ENCODE measurements around the gene SPEM1. TPM values are rescaled to one million over a fixed set of nuclear protein-coding genes. Genes with fewer than 3 reads are reported as not detected.

Gene SPEM1
- total RNA-seq, 1 experiment from 2014 or later = not detected

- peak; percentile 86 for DNase-seq (ENCODE audit: low read depth)
- in situ Hi-C loops (cut with HindIII; ENCODE audit: low pct_unique_long_range_greater_than_20kb, low sequenced_read_pairs) = no loop called here
Observed at GRCh38 chr17:7394452-7395191, 25.5 kb upstream of the SPEM1 start, which contains the start of gene PLSCR3. Gene PLSCR3, minus strand, starts transcription at chr17:7394525. Its CDS starts 415 bp downstream, at chr17:7394110.

- no peak for DNase-seq (ENCODE audit: low read depth)
- in situ Hi-C loops (cut with HindIII; ENCODE audit: low pct_unique_long_range_greater_than_20kb, low sequenced_read_pairs) = no loop called here
Observed at GRCh38 chr17:7396147-7396546, 24.0 kb upstream of the SPEM1 start.

- DNase-seq (ENCODE audit: low read depth) = no peak
- in situ Hi-C loops (cut with HindIII; ENCODE audit: low pct_unique_long_range_greater_than_20kb, low sequenced_read_pairs) = no loop called here
Observed at GRCh38 chr17:7398612-7399011, 21.5 kb upstream of the SPEM1 start.

GRCh38 chr17:7403043-7403726, 16.9 kb upstream of the SPEM1 start:
- DNase-seq (ENCODE audit: low read depth) = peak; percentile 18
- in situ Hi-C loops (cut with HindIII; ENCODE audit: low pct_unique_long_range_greater_than_20kb, low sequenced_read_pairs) = no loop called here

- DNase-seq (ENCODE audit: low read depth) = no peak
- in situ Hi-C loops (cut with HindIII; ENCODE audit: low pct_unique_long_range_greater_than_20kb, low sequenced_read_pairs) = no loop called here
Observed at GRCh38 chr17:7403727-7403976, 16.5 kb upstream of the SPEM1 start.

- in situ Hi-C loops (cut with HindIII; ENCODE audit: low pct_unique_long_range_greater_than_20kb, low sequenced_read_pairs) = no loop called here
- peak; percentile 98 for DNase-seq (ENCODE audit: low read depth)
Observed at GRCh38 chr17:7403977-7404736, 16.0 kb upstream of the SPEM1 start, which contains the start of gene TMEM256. Gene TMEM256, minus strand, starts transcription at chr17:7404097. Its CDS starts 13 bp downstream, at chr17:7404084.

DNA sequence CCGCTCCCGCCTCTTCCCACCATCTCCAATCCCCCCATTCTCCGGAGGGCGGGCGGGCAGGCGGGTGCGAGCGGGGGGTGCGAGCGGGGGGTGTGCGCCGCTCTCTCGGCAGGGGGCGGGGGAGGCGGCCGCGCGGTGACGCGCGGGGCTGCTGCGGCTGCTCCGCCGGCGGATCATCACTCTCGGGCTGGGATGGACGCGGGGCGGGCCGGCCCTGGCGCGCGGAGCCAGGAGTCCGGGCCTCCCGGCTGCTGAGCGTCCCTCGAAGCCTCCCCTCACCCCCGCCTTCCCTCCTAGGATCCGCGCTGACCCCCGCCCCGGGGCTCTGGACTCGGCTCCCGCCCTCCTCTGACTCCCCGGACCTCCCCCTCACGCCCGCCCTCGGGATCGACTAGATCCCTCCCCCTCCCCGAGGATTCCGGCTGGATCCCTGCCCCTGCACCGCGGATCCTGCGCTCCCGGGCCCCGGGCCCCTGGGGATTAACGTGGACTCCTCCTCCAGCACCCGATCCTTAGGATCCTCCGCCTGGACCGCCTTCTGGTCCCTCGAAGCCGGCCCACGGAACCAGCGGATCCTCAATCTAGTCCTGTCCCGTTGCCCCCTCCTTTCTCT, 15.3 kb upstream of the SPEM1 start:
- no peak for DNase-seq (ENCODE audit: low read depth)
- in situ Hi-C loops (cut with HindIII; ENCODE audit: low pct_unique_long_range_greater_than_20kb, low sequenced_read_pairs) = no loop called here

GRCh38 chr17:7405350-7406234, 14.5 kb upstream of the SPEM1 start:
- no peak for DNase-seq (ENCODE audit: low read depth)
- in situ Hi-C loops (cut with HindIII; ENCODE audit: low pct_unique_long_range_greater_than_20kb, low sequenced_read_pairs) = no loop called here

DNA sequence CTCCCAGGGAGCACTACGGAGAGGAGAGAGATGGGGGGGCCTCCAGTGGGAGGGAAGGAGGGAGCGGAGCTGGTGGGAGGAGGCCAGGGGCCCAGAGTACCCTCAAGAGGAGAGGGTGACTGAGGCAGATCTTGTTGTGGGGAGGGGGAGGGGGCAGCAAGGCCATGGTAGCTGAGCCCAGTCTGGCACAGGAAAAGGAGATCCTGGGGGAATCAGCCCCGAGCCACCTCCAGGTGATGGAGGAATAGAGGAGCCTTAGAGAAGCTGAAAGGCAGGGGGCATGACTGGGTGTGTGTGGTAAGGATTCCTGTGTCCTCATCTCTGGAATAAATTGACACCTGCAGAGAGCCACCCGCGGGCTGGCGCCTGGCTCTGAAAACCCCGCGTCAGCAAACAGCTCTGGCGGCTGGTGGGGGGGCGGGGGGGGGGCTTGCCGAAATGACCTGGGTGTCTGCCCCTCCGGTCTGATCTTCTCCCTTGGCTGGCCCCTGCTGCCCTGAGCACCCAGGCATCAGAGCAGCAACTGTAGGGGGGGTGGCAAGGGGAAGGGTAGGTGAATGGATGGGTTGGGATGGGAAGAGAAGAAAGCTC, 13.8 kb upstream of the SPEM1 start:
- in situ Hi-C loops (cut with HindIII; ENCODE audit: low pct_unique_long_range_greater_than_20kb, low sequenced_read_pairs) = no loop called here
- DNase-seq (ENCODE audit: low read depth) = no peak

- in situ Hi-C loops (cut with HindIII; ENCODE audit: low pct_unique_long_range_greater_than_20kb, low sequenced_read_pairs) = no loop called here
- no peak for DNase-seq (ENCODE audit: low read depth)
Observed at GRCh38 chr17:7407082-7407481, 13.0 kb upstream of the SPEM1 start.

DNA sequence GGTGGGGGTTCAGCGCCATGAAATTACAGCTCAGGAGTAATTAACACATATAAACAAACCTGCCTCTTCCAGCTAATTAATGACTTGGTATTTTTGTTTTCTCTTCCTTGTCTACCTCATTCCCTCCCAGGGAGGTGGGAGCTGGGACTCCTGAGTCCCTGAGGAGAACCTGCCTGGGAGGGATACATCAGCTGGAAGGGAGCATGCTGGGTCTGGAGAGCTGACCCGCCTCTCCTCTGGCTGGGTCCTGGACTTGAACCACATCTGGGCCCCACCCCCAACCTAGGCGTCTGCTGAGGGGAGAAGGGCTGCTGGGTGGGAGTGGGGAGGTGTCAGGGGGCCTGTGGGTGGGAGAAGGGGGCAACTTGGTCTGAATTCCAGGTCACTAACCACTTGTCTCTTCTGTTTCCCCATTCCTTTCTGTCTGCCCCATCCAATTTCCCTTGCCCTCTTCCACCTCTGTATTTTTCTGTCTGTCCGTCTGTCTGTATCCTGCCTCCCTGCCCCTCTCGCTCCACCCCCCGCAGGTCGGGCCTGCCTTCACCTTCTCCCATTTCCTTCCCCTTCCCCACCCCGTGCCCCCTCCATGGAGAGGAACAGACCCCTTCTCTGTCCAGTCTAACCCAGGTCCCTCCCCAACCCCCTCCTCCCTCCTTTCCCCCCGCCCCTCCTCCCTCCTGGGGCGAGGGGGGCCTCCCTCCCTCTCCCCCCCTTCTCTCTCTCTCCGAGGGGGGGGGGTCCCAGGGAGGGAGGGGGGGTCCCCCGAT, 12.5 kb upstream of the SPEM1 start, which contains the start of gene NLGN2:
Gene NLGN2 (plus strand): TSS at position 361 of the 767 bp plus-strand sequence. CDS start 411 bp downstream, outside the sequence.
- in situ Hi-C loops (cut with HindIII; ENCODE audit: low pct_unique_long_range_greater_than_20kb, low sequenced_read_pairs) = no loop called here
- no peak for DNase-seq (ENCODE audit: low read depth)

DNA sequence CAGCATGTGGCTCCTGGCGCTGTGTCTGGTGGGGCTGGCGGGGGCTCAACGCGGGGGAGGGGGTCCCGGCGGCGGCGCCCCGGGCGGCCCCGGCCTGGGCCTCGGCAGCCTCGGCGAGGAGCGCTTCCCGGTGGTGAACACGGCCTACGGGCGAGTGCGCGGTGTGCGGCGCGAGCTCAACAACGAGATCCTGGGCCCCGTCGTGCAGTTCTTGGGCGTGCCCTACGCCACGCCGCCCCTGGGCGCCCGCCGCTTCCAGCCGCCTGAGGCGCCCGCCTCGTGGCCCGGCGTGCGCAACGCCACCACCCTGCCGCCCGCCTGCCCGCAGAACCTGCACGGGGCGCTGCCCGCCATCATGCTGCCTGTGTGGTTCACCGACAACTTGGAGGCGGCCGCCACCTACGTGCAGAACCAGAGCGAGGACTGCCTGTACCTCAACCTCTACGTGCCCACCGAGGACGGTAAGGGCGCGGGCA, 11.8 kb upstream of the SPEM1 start:
- no peak for DNase-seq (ENCODE audit: low read depth)
- in situ Hi-C loops (cut with HindIII; ENCODE audit: low pct_unique_long_range_greater_than_20kb, low sequenced_read_pairs) = no loop called here

- in situ Hi-C loops (cut with HindIII; ENCODE audit: low pct_unique_long_range_greater_than_20kb, low sequenced_read_pairs) = no loop called here
- no peak for DNase-seq (ENCODE audit: low read depth)
Observed at GRCh38 chr17:7408863-7409262, 11.3 kb upstream of the SPEM1 start.

DNA sequence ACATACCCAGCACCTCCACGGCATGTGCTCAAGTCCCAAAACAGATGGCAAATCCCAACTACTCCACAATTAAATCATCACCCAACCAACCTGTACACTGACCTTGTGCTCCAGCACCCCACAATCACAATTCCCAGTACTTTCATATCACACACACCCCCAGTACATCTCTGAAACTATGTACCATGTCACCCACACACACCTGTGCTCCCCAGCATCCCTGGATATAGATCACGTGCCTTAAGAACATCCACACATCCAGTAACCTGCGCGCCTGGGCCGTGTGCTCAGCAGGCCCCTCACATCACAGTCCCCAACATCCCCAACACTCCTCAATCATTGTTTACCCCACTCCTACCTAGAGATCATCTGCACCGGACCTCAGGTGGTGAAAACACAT, 10.4 kb upstream of the SPEM1 start:
- in situ Hi-C loops (cut with HindIII; ENCODE audit: low pct_unique_long_range_greater_than_20kb, low sequenced_read_pairs) = no loop called here
- no peak for DNase-seq (ENCODE audit: low read depth)

GRCh38 chr17:7410634-7411426, 9.3 kb upstream of the SPEM1 start:
- in situ Hi-C loops (cut with HindIII; ENCODE audit: low pct_unique_long_range_greater_than_20kb, low sequenced_read_pairs) = no loop called here
- DNase-seq (ENCODE audit: low read depth) = no peak

- DNase-seq (ENCODE audit: low read depth) = no peak
Observed at GRCh38 chr17:7411427-7411750, 8.7 kb upstream of the SPEM1 start.

More at GRCh38 chr17:7411427-7411750, 8.7 kb upstream of the SPEM1 start:
- in situ Hi-C loops (cut with HindIII; ENCODE audit: low pct_unique_long_range_greater_than_20kb, low sequenced_read_pairs) = no loop called here
